SK-N-MC (cell line): ENCODE results near the gene RTN4.

Experiments used
- EZH2 ChIP-seq: fragments of 200-600 bp; sonication (generic); IDR thresholded peaks from one replicate; pipeline ENCODE4 v1.6.1; 2017; ENCODE audit warnings: antibody characterized with exemption
- FOXP2 ChIP-seq: optimal IDR thresholded peaks from 2 replicates; pipeline ENCODE3; 2011; ENCODE audit warnings: mild to moderate bottlenecking, moderate library complexity; ENCODE audit not compliant: insufficient read depth; ENCODE audit errors: extremely low read length, control extremely low read depth
- POLR2AphosphoS5 ChIP-seq: IDR thresholded peaks from 2 replicates; pipeline ENCODE4 v1.6.1; 2012; ENCODE audit warnings: mild to moderate bottlenecking, low read depth, low read length, borderline replicate concordance

- no peak for TF ChIP-seq POLR2AphosphoS5
- no peak for TF ChIP-seq EZH2
- no peak for TF ChIP-seq FOXP2
These were observed 73.1 kb downstream of the RTN4 start for GRCh38 chr2:54977149-54977548.
